A673 (cell line): ENCODE data around the gene CAVIN1.

Experiments
- CTCF ChIP-seq: fragments of 300-800, 200-600 bp; sonication (generic); conservative IDR thresholded peaks from 2 replicates; pipeline ENCODE4 v1.5.1; 2017; ENCODE audit warnings: low read depth, mild to moderate bottlenecking, antibody characterized with exemption, low read length, moderate library complexity, mixed read lengths
- EZH2 ChIP-seq: fragments of 200-600 bp; sonication (generic); IDR thresholded peaks from 2 replicates; pipeline ENCODE4 v1.6.1; 2017; ENCODE audit warnings: borderline replicate concordance, low read depth, mild to moderate bottlenecking, mixed read lengths, antibody characterized with exemption, low read length; ENCODE audit not compliant: poor library complexity, severe bottlenecking

GRCh38 chr17:42460371-42460770 lies 37.3 kb upstream of the CAVIN1 start:
- TF ChIP-seq CTCF = no peak
- TF ChIP-seq EZH2 = no peak
